Keratinocyte (primary cell): ENCODE data around the gene TCHP. TPM values are rescaled to one million over a fixed set of nuclear protein-coding genes. Genes with fewer than 3 reads are reported as not detected.
"Not testable (repeated sequence)": the region's sequence is repeated elsewhere in the genome, so short reads cannot be mapped to it uniquely, and the experiment has no call there.

Source experiments
- DNase-seq: peaks from one replicate; pipeline ENCODE4 v3.0.0-alpha.2; 2011; ENCODE audit warnings: low read depth, missing footprints, low spot score
- FAIRE-seq: peaks from 2 replicates; lab custom pipeline; 2011; peaks lifted over from hg19 to GRCh38; lab: Jason Lieb, UNC
- H2AFZ ChIP-seq: 2 replicates; pipeline ENCODE4 v1.6.0; 2012; ENCODE audit warnings: low read length, control low read depth, inconsistent platforms; ENCODE audit not compliant: control insufficient read depth
- H3K27ac ChIP-seq: 2 replicates; pipeline ENCODE4 v1.5.1; 2011; ENCODE audit warnings: low read length; ENCODE audit not compliant: control insufficient read depth, insufficient read depth
- H3K27me3 ChIP-seq: 3 replicates; pipeline ENCODE4 v1.6.0; 2011; ENCODE audit warnings: low read length; ENCODE audit not compliant: control insufficient read depth, insufficient read depth; ENCODE audit errors: extremely low read depth
- H3K36me3 ChIP-seq, 2 experiments: 2 replicates in 1 of 2; 3 replicates in 1 of 2; pipeline ENCODE4 v1.5.1; 2011; ENCODE audit warnings: low read length in 2 of 2, mild to moderate bottlenecking in 1 of 2; ENCODE audit not compliant: control insufficient read depth in 2 of 2, insufficient read depth in 2 of 2; ENCODE audit errors: extremely low read depth in 1 of 2
- H3K4me1 ChIP-seq: 3 replicates; pipeline ENCODE4 v1.5.1; 2011; ENCODE audit warnings: low read length; ENCODE audit not compliant: control insufficient read depth, insufficient read depth; ENCODE audit errors: extremely low read depth
- H3K4me2 ChIP-seq: 3 replicates; pipeline ENCODE4 v1.6.0; 2011; ENCODE audit warnings: low read depth, low read length; ENCODE audit not compliant: control insufficient read depth, insufficient read depth; ENCODE audit errors: extremely low read depth
- H3K4me3 ChIP-seq, 3 experiments: fragments of 200-600 bp in 1 of 3; sonication (generic) in 1 of 3; 2 replicates in 2 of 3; 3 replicates in 1 of 3; pipeline ENCODE4 v1.5.1; 2011 to 2016; ENCODE audit warnings: low read length in 3 of 3, mild to moderate bottlenecking in 3 of 3, control low read depth in 2 of 3, inconsistent platforms in 1 of 3, low read depth in 1 of 3, mixed read lengths in 1 of 3, mixed run types in 1 of 3, moderate library complexity in 1 of 3; ENCODE audit not compliant: control insufficient read depth in 2 of 3, insufficient read depth in 2 of 3; ENCODE audit errors: extremely low read depth in 1 of 3
- H3K79me2 ChIP-seq: 2 replicates; pipeline ENCODE4 v1.6.0; 2012; ENCODE audit warnings: low read length; ENCODE audit not compliant: control insufficient read depth, insufficient read depth
- H3K9ac ChIP-seq: 3 replicates; pipeline ENCODE4 v1.6.0; 2011; ENCODE audit warnings: low read length; ENCODE audit not compliant: control insufficient read depth, insufficient read depth; ENCODE audit errors: extremely low read depth
- H3K9me1 ChIP-seq: 3 replicates; pipeline ENCODE4 v1.6.0; 2011; ENCODE audit warnings: low read length; ENCODE audit not compliant: control insufficient read depth, insufficient read depth; ENCODE audit errors: extremely low read depth
- H3K9me3 ChIP-seq: 2 replicates; pipeline ENCODE4 v1.5.1; 2012; ENCODE audit warnings: low read depth, low read length; ENCODE audit not compliant: control insufficient read depth
- H4K20me1 ChIP-seq: 3 replicates; pipeline ENCODE4 v1.6.0; 2011; ENCODE audit warnings: low read length; ENCODE audit not compliant: control insufficient read depth, insufficient read depth; ENCODE audit errors: extremely low read depth
- EZH2 ChIP-seq: IDR thresholded peaks from one replicate; pipeline ENCODE4 v1.6.1; 2012; ENCODE audit warnings: inconsistent platforms, mild to moderate bottlenecking, low read length, moderate library complexity
- dilution Hi-C: fragments of 300-500 bp; cut with MboI; formaldehyde crosslinking; loops from one replicate; pipeline ENCODE4 v1.7.0; 2020; ENCODE audit warnings: low sequenced_read_pairs; ENCODE audit not compliant: extremely low pct_ligation_motif_present
- polyA plus RNA-seq, 5 experiments: library from polyadenylated mRNA; depleted of rRNA in 3 of 5; stranded (reverse) in 3 of 5; stranded (forward) in 1 of 5; unstranded in 1 of 5; fragments of >200 nt; gene quantifications; 1 replicate in 1 of 5; 2 replicates in 3 of 5; 3 replicates in 1 of 5; pipeline versions ENCODE4 v1.2.1 to v1.2.3, GENCODE V29; 2011 to 2012; ENCODE audit warnings: missing spikeins in 2 of 5, low read depth in 1 of 5, low replicate concordance in 1 of 5
- TF ChIP-seq, protein P1 (sequence below), 3 experiments: IDR thresholded peaks in 1 of 3; conservative IDR thresholded peaks in 1 of 3; optimal IDR thresholded peaks in 1 of 3; 2 replicates in 2 of 3; 3 replicates in 1 of 3; pipeline versions ENCODE3 to v1.5.1; 2011; ENCODE audit warnings: low read length in 3 of 3, mild to moderate bottlenecking in 3 of 3, moderate library complexity in 2 of 3, control low read depth in 1 of 3, inconsistent platforms in 1 of 3; ENCODE audit not compliant: insufficient read depth in 2 of 3; ENCODE audit errors: extremely low read depth in 1 of 3

The TCHP gene
- polyA plus RNA-seq, 1 donor (not counting 4 experiments of a cell fraction or from before 2014, with no cell fraction given): 9.6 TPM

DNA sequence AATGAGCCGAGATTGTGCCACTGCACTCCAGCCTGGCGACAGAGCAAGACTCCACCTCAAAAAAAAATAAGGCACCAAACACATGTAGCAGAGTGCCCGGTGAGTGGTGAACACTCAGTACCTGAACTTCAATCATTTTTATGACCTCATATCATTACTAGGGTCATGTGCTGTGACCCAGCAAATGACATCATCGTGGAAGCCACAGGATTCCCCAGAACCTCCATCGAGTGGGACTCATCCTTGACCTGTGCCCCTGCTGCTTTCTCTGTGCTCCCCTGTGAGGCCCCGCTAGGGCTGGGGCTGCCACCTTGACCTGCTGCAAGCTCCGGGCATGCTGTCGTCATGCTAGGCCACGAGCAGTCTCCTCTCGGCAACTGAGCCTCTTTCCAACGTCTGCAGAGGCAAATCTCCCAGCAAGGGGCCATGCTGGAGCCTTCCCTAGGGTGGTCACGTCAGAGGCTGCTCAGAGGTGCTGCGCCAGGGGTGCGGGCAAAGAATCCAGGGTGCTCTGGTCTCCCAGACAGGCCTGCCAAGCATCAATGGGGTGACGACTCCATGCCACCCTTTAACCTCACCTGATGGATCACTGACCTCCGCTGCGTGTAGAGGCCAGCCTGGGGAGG, 38.3 kb upstream of the TCHP start:
- H3K27me3 ChIP-seq: no peaks in the 10 kb centered on the region
- FAIRE-seq (no peak), DNase-seq (no peak)
- peaks cover 10% of the 10 kb centered on the region for H3K79me2 ChIP-seq
- no peaks in the 10 kb centered on the region for H3K9me3 ChIP-seq
- H3K27ac ChIP-seq: no peak overlapping the region
- no peaks in the 10 kb centered on the region for H4K20me1 ChIP-seq
- peaks cover 19% of the 10 kb centered on the region for H3K4me1 ChIP-seq
- H3K9me1 ChIP-seq: no peaks in the 10 kb centered on the region
- dilution Hi-C loops: no loop called here
- H3K36me3 ChIP-seq: peaks cover 14 to 18% of the 10 kb centered on the region in 2 experiments
- H3K4me3 ChIP-seq: no peak overlapping the region
- H3K4me2 ChIP-seq: no peak overlapping the region
- no peak overlapping the region for H2AFZ ChIP-seq
- TF ChIP-seq EZH2: no peak
- TF ChIP-seq, protein P1, sequence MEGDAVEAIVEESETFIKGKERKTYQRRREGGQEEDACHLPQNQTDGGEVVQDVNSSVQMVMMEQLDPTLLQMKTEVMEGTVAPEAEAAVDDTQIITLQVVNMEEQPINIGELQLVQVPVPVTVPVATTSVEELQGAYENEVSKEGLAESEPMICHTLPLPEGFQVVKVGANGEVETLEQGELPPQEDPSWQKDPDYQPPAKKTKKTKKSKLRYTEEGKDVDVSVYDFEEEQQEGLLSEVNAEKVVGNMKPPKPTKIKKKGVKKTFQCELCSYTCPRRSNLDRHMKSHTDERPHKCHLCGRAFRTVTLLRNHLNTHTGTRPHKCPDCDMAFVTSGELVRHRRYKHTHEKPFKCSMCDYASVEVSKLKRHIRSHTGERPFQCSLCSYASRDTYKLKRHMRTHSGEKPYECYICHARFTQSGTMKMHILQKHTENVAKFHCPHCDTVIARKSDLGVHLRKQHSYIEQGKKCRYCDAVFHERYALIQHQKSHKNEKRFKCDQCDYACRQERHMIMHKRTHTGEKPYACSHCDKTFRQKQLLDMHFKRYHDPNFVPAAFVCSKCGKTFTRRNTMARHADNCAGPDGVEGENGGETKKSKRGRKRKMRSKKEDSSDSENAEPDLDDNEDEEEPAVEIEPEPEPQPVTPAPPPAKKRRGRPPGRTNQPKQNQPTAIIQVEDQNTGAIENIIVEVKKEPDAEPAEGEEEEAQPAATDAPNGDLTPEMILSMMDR (optimal IDR thresholded peaks at IDR 0.05 in 1 of 3, IDR thresholded peaks at IDR 0.05 in 1 of 3, conservative IDR thresholded peaks at IDR 0.05 in 1 of 3; ENCODE audit: extremely low read depth in 1 of 3, insufficient read depth in 2 of 3, low read length in 3 of 3): no peak
- H3K9ac ChIP-seq: no peak overlapping the region

DNA sequence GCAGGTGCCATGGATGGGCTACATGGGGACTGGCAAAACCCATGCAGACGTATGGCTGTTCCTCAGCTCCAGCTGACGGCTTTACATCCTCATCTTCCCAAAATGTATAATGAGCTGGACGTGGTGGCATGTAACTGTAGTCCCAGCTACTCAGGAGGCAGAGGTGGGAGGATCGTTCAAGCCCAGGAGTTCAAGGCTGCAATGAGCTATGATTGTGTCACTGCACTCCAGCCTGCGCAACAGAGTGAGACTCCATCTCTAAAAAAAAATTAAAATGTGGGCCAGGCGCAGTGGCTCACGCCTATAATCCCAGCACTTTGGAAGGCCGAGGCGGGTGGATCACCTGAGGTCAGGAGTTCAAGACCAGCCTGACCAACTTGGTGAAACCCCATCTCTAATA, 37.6 kb upstream of the TCHP start:
- H2AFZ ChIP-seq, dilution Hi-C loops, FAIRE-seq, H3K4me3 ChIP-seq, DNase-seq, H3K27me3 ChIP-seq, H3K27ac ChIP-seq, H3K9me1 ChIP-seq, H3K79me2 ChIP-seq, H3K9ac ChIP-seq, H4K20me1 ChIP-seq, H3K4me2 ChIP-seq, H3K9me3 ChIP-seq: not testable (repeated sequence)
- Histone ChIP-seq H3K36me3 (peaks cover 10 to 15% of the 10 kb centered on the region in 2 experiments), H3K4me1 (peaks cover 19% of the 10 kb centered on the region)
